Measurements from ENCODE around the gene MYLK2.

GRCh38 chr20:31860390-31861134 is 41.4 kb downstream of the MYLK2 start:
- no peak for TF ChIP-seq POLR2AphosphoS5 (IDR thresholded peaks at IDR 0.05; ENCODE audit: low read depth, low read length)
- TF ChIP-seq POLR2A (IDR thresholded peaks at IDR 0.05; ENCODE audit: low read depth, low read length) = no peak
- TF ChIP-seq SPI1 (IDR thresholded peaks at IDR 0.05; ENCODE audit: low read depth, low read length) = no peak
